GM23248 (cell line): Measurements from ENCODE around the gene RIC3. TPM values are rescaled to one million over a fixed set of nuclear protein-coding genes. Genes with fewer than 3 reads are reported as not detected.

Source experiments
- DNase-seq: peaks from one replicate; pipeline ENCODE4 v3.0.0-alpha.2; 2015
- H2AFZ ChIP-seq: fragments of 200-600 bp; sonication (generic); 2 replicates; pipeline ENCODE4 v1.6.1; 2016; ENCODE audit warnings: antibody characterized with exemption
- H3F3A ChIP-seq: fragments of 200-600 bp; sonication (generic); 2 replicates; pipeline ENCODE4 v1.6.1; 2016; ENCODE audit warnings: mild to moderate bottlenecking, antibody characterized with exemption, mixed run types; ENCODE audit not compliant: insufficient read depth
- H3K27ac ChIP-seq: fragments of 200-600 bp; sonication (generic); 2 replicates; pipeline ENCODE4 v1.5.1; 2016; ENCODE audit warnings: mild to moderate bottlenecking
- H3K27me3 ChIP-seq: fragments of 200-600 bp; sonication (generic); replicated peaks from 2 replicates; pipeline ENCODE4 v1.6.1; 2016; ENCODE audit warnings: mild to moderate bottlenecking; ENCODE audit not compliant: insufficient read depth
- H3K36me3 ChIP-seq: fragments of 200-600 bp; sonication (generic); 2 replicates; pipeline ENCODE4 v1.6.1; 2016; ENCODE audit warnings: low read depth, mild to moderate bottlenecking
- H3K4me1 ChIP-seq: fragments of 200-600 bp; sonication (generic); 2 replicates; pipeline ENCODE4 v1.6.1; 2016; ENCODE audit warnings: mild to moderate bottlenecking; ENCODE audit not compliant: insufficient read depth
- H3K4me2 ChIP-seq: fragments of 200-600 bp; sonication (generic); one replicate; pipeline ENCODE4 v1.6.1; 2016; ENCODE audit warnings: mild to moderate bottlenecking; ENCODE audit not compliant: unreplicated experiment
- H3K4me3 ChIP-seq: fragments of 200-600 bp; sonication (generic); 2 replicates; pipeline ENCODE4 v1.5.1; 2016; ENCODE audit warnings: mild to moderate bottlenecking
- H3K79me2 ChIP-seq: fragments of 200-600 bp; sonication (generic); 2 replicates; pipeline ENCODE4 v1.6.1; 2016; ENCODE audit warnings: mild to moderate bottlenecking; ENCODE audit not compliant: insufficient read depth
- H3K9ac ChIP-seq: fragments of 200-600 bp; sonication (generic); 2 replicates; pipeline ENCODE4 v1.6.1; 2016; ENCODE audit warnings: mild to moderate bottlenecking
- H3K9me2 ChIP-seq: fragments of 200-600 bp; sonication (generic); 2 replicates; pipeline ENCODE4 v1.6.1; 2016; ENCODE audit warnings: mixed run types, mild to moderate bottlenecking, moderate library complexity; ENCODE audit not compliant: insufficient read depth
- H3K9me3 ChIP-seq: fragments of 200-600 bp; sonication (generic); one replicate; pipeline ENCODE4 v1.6.1; 2017; ENCODE audit warnings: low read depth
- H4K20me1 ChIP-seq: fragments of 200-600 bp; sonication (generic); 2 replicates; pipeline ENCODE4 v1.6.0; 2016; ENCODE audit not compliant: insufficient read depth
- EZH2 ChIP-seq: fragments of 200-600 bp; sonication (generic); IDR thresholded peaks from 2 replicates; pipeline ENCODE4 v1.6.1; 2018; ENCODE audit warnings: antibody characterized with exemption, mild to moderate bottlenecking; ENCODE audit not compliant: insufficient read depth, poor library complexity, severe bottlenecking
- EZH2phosphoT487 ChIP-seq: fragments of 200-600 bp; sonication (generic); IDR thresholded peaks from 2 replicates; pipeline ENCODE4 v1.6.1; 2018; ENCODE audit warnings: antibody characterized with exemption, moderate library complexity, mild to moderate bottlenecking, low read depth; ENCODE audit not compliant: insufficient read depth
- WGBS, 2 experiments: methylation state at CpG; one replicate each; pipeline ENCODE4 v1.1.6; 2015 to 2017; ENCODE audit warnings: low lambda C conversion rate in 2 of 2, low coverage in 1 of 2; ENCODE audit errors: missing lambda C conversion rate in 2 of 2; 5-methylcytosine and 5-hydroxymethylcytosine counted together
- in situ Hi-C: fragments of 300-500 bp; cut with MboI; formaldehyde crosslinking; loops from 2 replicates; pipeline ENCODE4 v1.15.0; 2020
- polyA plus RNA-seq: library from polyadenylated mRNA; unstranded; fragments of >200 nt; fragmentation: Nextera tagmentation; extraction: Ambion mirVana; gene quantifications from 2 replicates; pipeline ENCODE4 v1.2.1, GENCODE V29; 2016
- total RNA-seq: library from RNA; depleted of rRNA; stranded (reverse); fragments of >200 nt; shearing (Covaris generic); gene quantifications from 2 replicates; pipeline ENCODE4 v1.2.3, GENCODE V29; 2014

The RIC3 gene
- total and polyA plus RNA-seq, 2 experiments from 2014 or later: 0.06 TPM; not detected in 1

- peak; percentile 30 for DNase-seq
- no peaks in the 10 kb centered on the region for H3K9me2 ChIP-seq
- in situ Hi-C loops: no loop called here
- no peak overlapping the region for H3K9ac ChIP-seq
- H3K4me2 ChIP-seq: no peak overlapping the region
- no peaks in the 10 kb centered on the region for H3K9me3 ChIP-seq
- no peaks in the 10 kb centered on the region for H4K20me1 ChIP-seq
- peaks cover 5% of the 10 kb centered on the region; the same call in 1 of the 2 replicates for H3K4me1 ChIP-seq
- H3K27ac ChIP-seq: no peak overlapping the region
- H3K79me2 ChIP-seq: peaks cover 55% of the 10 kb centered on the region
- no peaks in the 10 kb centered on the region for H3K27me3 ChIP-seq
- H3F3A ChIP-seq: no peaks in the 10 kb centered on the region
- TF ChIP-seq EZH2phosphoT487 (no peak), EZH2 (no peak)
- no peaks in the 10 kb centered on the region for H3K36me3 ChIP-seq
- H3K4me3 ChIP-seq: no peak overlapping the region
- no peak overlapping the region for H2AFZ ChIP-seq
- WGBS, 2 experiments: 84 to 86% methylated on average over 4 of the region's 4 CpGs
Observed at GRCh38 chr11:8087185-8087584, 81.6 kb downstream of the RIC3 start.

GRCh38 chr11:8086571-8086970 lies 82.3 kb downstream of the RIC3 start:
- no peaks in the 10 kb centered on the region for H3K9me2 ChIP-seq
- H3K4me1 ChIP-seq: peaks cover 5% of the 10 kb centered on the region; the same call in 1 of the 2 replicates
- DNase-seq: no peak
- no peak overlapping the region for H2AFZ ChIP-seq
- H3K9ac ChIP-seq: no peak overlapping the region
- H4K20me1 ChIP-seq: no peaks in the 10 kb centered on the region
- in situ Hi-C loops: no loop called here
- no peaks in the 10 kb centered on the region for H3K27me3 ChIP-seq
- TF ChIP-seq EZH2 (no peak), EZH2phosphoT487 (no peak)
- no peaks in the 10 kb centered on the region for H3F3A ChIP-seq
- WGBS, 2 experiments: 96 to 97% methylated on average over 7 of the region's 7 CpGs
- no peak overlapping the region for H3K4me3 ChIP-seq
- H3K9me3 ChIP-seq: no peaks in the 10 kb centered on the region
- no peak overlapping the region for H3K4me2 ChIP-seq
- H3K27ac ChIP-seq: no peak overlapping the region
- no peaks in the 10 kb centered on the region for H3K36me3 ChIP-seq
- H3K79me2 ChIP-seq: peaks cover 56% of the 10 kb centered on the region

GRCh38 chr11:8086001-8086479 lies 82.8 kb downstream of the RIC3 start:
- H4K20me1 ChIP-seq: no peaks in the 10 kb centered on the region
- H3K9me3 ChIP-seq: no peaks in the 10 kb centered on the region
- H2AFZ ChIP-seq: no peak overlapping the region
- no peak overlapping the region for H3K9ac ChIP-seq
- H3K79me2 ChIP-seq: peaks cover 56% of the 10 kb centered on the region
- H3F3A ChIP-seq: no peaks in the 10 kb centered on the region
- H3K4me2 ChIP-seq: no peak overlapping the region
- in situ Hi-C loops: no loop called here
- H3K4me1 ChIP-seq: peaks cover 5% of the 10 kb centered on the region; the same call in 1 of the 2 replicates
- no peak overlapping the region for H3K4me3 ChIP-seq
- WGBS, 2 experiments: 43 to 46% methylated on average over 8 of the region's 8 CpGs
- DNase-seq: peak; percentile 29
- no peaks in the 10 kb centered on the region for H3K36me3 ChIP-seq
- TF ChIP-seq EZH2phosphoT487: no peak
- no peak for TF ChIP-seq EZH2
- H3K27me3 ChIP-seq: no peaks in the 10 kb centered on the region
- H3K9me2 ChIP-seq: no peaks in the 10 kb centered on the region
- no peak overlapping the region for H3K27ac ChIP-seq

- in situ Hi-C loops: no loop called here
- H4K20me1 ChIP-seq: no peaks in the 10 kb centered on the region
Observed at GRCh38 chr11:8085011-8085645, 83.7 kb downstream of the RIC3 start.

More at GRCh38 chr11:8085011-8085645, 83.7 kb downstream of the RIC3 start:
- no peaks in the 10 kb centered on the region for H3K36me3 ChIP-seq
- H3K4me2 ChIP-seq: no peak overlapping the region
- no peak for DNase-seq
- no peak for TF ChIP-seq EZH2
- TF ChIP-seq EZH2phosphoT487: no peak
- H3K79me2 ChIP-seq: peaks cover 56% of the 10 kb centered on the region
- no peak overlapping the region for H2AFZ ChIP-seq
- H3K9ac ChIP-seq: no peak overlapping the region
- no peak overlapping the region for H3K4me3 ChIP-seq
- WGBS, 2 experiments: 83 to 87% methylated on average over 11 of the region's 11 CpGs
- H3K27me3 ChIP-seq: no peaks in the 10 kb centered on the region
- H3K9me2 ChIP-seq: no peaks in the 10 kb centered on the region
- no peaks in the 10 kb centered on the region for H3K9me3 ChIP-seq
- no peaks in the 10 kb centered on the region for H3F3A ChIP-seq
- H3K4me1 ChIP-seq: peaks cover 5% of the 10 kb centered on the region; the same call in 1 of the 2 replicates
- no peak overlapping the region for H3K27ac ChIP-seq
